Effector memory CD4-positive, alpha-beta T cell (primary cell): ENCODE results near the gene RNF183.
A peak's percentile ranks its signal among the peaks of the same experiment; 100 is the strongest.

Source experiments
- DNase-seq, 3 donors: peaks; one replicate each; pipeline ENCODE4 v3.0.0-alpha.2; 2020
- H3K27ac ChIP-seq: 2 replicates; pipeline ENCODE4 v1.7.0; 2013; ENCODE audit warnings: mild to moderate bottlenecking, low read length, moderate library complexity; ENCODE audit not compliant: insufficient read depth, poor library complexity, severe bottlenecking
- H3K27me3 ChIP-seq: replicated peaks from 2 replicates; pipeline ENCODE4 v1.7.0; 2013; ENCODE audit warnings: mild to moderate bottlenecking, low read length; ENCODE audit not compliant: insufficient read depth, control insufficient read depth, poor library complexity, severe bottlenecking
- H3K36me3 ChIP-seq: 2 replicates; pipeline ENCODE4 v1.7.0; 2013; ENCODE audit warnings: mild to moderate bottlenecking, low read length, moderate library complexity; ENCODE audit not compliant: control insufficient read depth, insufficient read depth
- H3K4me1 ChIP-seq: 2 replicates; pipeline ENCODE4 v1.7.0; 2013; ENCODE audit warnings: low read length, mild to moderate bottlenecking; ENCODE audit not compliant: control insufficient read depth, insufficient read depth, poor library complexity, severe bottlenecking
- H3K4me3 ChIP-seq: 2 replicates; pipeline ENCODE4 v1.7.0; 2013; ENCODE audit warnings: low read length, low read depth, mild to moderate bottlenecking; ENCODE audit not compliant: insufficient read depth, poor library complexity, severe bottlenecking
- H3K9me3 ChIP-seq: 2 replicates; pipeline ENCODE4 v1.7.0; 2013; ENCODE audit warnings: mild to moderate bottlenecking, low read length, moderate library complexity; ENCODE audit not compliant: control insufficient read depth
- total RNA-seq, 3 donors: gene quantifications; one replicate each; lab custom pipeline; 2026; lab: John Stamatoyannopoulos, UW

Gene RNF183, protein sequence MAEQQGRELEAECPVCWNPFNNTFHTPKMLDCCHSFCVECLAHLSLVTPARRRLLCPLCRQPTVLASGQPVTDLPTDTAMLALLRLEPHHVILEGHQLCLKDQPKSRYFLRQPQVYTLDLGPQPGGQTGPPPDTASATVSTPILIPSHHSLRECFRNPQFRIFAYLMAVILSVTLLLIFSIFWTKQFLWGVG
- total RNA-seq, result 0 to 0.09 (median 0) reads per million in 3 donors

DNA sequence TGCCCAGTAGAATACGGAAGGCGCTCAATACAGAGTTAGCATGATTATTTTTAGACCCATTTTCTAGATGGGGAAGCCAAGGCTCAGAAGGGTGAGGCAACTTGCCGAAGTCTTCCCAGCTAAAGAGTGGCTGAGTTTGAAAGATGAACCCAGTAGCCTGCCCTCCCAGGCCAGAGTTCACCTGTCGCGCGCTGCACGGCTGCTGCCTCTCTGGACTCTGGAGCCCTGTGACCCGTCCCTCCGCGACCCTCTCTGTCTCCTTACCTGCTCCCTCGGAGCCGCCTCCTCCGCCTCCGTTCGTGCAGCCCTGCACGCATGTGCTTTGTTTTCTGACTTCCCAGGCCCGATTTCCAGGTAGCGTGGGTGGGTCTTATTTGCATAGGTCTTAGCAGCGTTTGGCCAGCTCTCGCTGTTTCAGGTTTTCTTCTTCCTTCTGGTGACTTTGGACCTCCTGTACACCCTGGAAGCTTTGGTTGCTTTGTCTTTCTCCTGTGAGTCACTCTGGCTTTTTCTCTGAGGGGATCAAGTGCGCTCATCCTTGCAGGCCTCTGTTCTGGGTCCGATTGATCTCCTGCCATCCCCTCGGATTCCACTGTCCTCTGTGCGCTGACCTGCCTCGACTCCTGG, at the start of gene RNF183:
Gene RNF183 (minus strand): TSS at position 585 of the 627 bp plus-strand sequence. CDS start 5,192 bp downstream, outside the sequence.
- Histone ChIP-seq H3K27me3 (no peaks in the 10 kb centered on the region), H3K4me1 (no peaks in the 10 kb centered on the region), H3K9me3 (no peaks in the 10 kb centered on the region), H3K4me3 (no peak within 1 kb of the TSS), H3K27ac (no peak within 1 kb of the TSS), H3K36me3 (no peaks in the 10 kb centered on the region)
- DNase-seq, result no peak

DNA sequence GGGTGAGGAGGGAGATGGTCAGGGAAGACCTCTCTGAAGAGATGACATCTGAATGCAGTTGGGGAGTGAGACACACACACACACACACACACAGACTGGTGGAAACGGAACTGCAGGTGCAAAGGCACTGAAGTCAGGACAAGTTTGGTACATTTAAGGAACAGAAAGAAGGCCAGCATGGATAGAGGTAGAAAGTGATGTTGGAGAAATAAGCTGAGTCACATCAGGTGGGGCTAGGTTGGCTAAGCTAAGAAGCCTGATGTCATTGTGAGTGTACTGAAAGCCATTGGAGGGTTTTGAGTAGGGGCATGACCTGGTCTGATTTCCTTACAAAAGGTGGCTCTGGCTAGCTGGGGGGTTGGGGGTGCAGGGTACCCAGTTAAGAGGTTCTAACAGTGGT, 49.2 kb upstream of the RNF183 start:
- Histone ChIP-seq H3K4me3 (no peak overlapping the region), H3K4me1 (peaks cover 4% of the 10 kb centered on the region), H3K27me3 (peaks cover 17% of the 10 kb centered on the region), H3K27ac (no peak overlapping the region), H3K36me3 (no peaks in the 10 kb centered on the region), H3K9me3 (no peaks in the 10 kb centered on the region)
- no peak for DNase-seq

DNA sequence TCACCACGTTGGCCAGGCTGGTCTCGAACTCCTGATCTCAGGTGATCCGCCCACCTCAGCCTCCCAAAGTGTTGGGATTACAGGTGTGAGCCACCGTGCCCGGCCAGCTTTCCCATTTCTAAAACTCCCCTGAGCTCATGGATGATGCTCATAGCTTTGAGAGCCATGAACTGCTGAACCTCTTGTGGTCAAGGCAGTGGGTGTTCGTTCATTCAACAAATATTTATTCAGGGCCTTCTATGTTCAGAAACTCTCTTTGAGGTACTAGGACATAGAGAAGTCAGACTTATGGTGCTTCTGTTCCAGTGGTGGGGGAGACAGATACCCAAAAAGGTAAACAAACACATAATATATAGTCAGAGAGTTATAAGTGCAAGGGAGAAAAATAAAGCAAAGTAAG, 48.8 kb upstream of the RNF183 start:
- peaks cover 4% of the 10 kb centered on the region for H3K4me1 ChIP-seq
- DNase-seq, result no peak
- H3K27me3 ChIP-seq, result peaks cover 18% of the 10 kb centered on the region
- H3K4me3 ChIP-seq, result no peak overlapping the region
- H3K36me3 ChIP-seq, result no peaks in the 10 kb centered on the region
- no peaks in the 10 kb centered on the region for H3K9me3 ChIP-seq
- no peak overlapping the region for H3K27ac ChIP-seq

DNA sequence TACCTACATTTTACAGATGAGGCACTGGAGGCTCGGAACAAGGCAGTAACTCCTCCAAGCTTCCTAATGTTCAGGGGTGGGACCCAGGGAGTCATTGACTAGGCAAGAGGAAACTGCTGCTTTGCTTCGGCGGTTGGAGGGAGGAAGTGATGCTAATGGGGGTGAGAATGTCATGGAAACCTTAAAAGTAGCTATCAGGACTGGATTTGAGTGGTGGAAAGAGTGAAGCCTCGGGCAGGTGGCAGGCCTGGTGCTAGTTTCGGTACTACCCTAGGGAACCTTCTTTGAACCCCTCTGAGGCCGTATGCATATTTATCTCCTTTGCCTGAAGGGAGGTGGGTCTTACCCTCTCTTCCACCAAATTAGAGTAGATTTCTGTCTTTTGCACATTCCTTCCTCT, 47.8 kb upstream of the RNF183 start:
- Histone ChIP-seq H3K4me1 (peaks cover 4% of the 10 kb centered on the region), H3K27ac (no peak overlapping the region), H3K4me3 (no peak overlapping the region), H3K36me3 (no peaks in the 10 kb centered on the region), H3K9me3 (no peaks in the 10 kb centered on the region), H3K27me3 (peaks cover 18% of the 10 kb centered on the region)
- no peak for DNase-seq

DNA sequence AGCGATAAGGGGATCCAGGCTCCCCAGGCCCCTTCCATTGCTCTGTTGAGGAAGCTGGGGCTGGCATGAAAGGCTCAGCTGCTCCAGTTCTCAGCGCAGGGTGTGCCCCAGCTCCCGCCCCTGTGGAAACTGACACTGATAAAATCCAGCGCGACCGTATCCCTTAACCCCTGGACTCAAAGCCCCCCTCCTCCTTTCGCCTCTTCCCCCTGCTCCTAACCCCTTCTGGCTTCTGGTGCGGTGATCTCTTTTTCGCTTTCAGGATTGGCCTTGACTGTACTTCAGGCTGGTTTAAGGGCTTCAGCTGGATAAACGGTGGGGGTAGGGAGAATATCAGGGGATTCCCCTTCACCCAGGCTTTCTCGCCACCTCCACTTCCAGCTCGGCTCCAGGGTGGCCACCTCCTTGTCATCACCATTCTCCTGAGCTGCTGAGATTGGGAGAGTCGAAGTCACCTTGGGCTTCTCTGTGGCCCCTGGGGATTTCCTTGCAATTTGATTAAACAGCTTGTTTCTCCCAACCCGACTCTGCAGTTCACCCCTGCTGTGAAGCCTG, 47.0 kb upstream of the RNF183 start:
- no peak overlapping the region for H3K4me3 ChIP-seq
- H3K27me3 ChIP-seq, result peaks cover 18% of the 10 kb centered on the region
- H3K36me3 ChIP-seq, result no peaks in the 10 kb centered on the region
- no peak overlapping the region for H3K27ac ChIP-seq
- no peaks in the 10 kb centered on the region for H3K9me3 ChIP-seq
- DNase-seq, result no peak
- peaks cover 4% of the 10 kb centered on the region for H3K4me1 ChIP-seq

DNA sequence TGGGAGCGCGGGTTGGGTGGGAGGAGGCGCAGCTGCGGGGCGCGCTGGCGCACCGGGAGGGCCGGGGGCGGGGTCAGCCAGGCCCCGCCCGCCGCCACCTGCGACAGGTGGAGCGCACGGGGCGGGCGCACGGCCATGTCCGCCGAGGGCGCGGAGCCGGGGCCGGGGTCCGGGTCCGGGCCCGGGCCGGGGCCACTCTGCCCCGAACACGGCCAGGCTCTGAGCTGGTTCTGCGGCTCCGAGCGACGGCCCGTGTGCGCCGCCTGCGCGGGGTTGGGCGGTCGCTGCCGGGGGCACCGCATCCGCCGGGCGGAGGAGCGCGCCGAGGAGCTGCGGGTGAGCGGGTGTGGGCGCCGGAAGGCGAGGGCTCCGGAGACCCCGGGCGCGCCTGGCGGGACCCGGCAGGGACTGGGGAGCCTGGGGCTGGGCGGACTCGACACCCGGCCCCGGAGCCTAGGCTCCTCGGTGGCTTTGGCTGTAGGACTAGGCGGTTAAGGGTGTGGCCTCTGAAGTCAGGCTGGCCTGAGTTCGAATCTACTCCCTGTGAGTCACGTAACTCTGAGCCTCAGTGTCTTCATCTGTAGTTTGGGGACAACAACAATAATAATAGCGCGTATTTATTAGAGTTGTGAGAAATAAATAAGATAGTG, 46.4 kb upstream of the RNF183 start, which contains the start of gene BSPRY:
Gene BSPRY (plus strand): TSS at position 97 of the 650 bp plus-strand sequence. CDS start 39 bp downstream, at position 136.
- Histone ChIP-seq H3K4me1 (peaks cover 4% of the 10 kb centered on the region), H3K27me3 (peaks cover 18% of the 10 kb centered on the region), H3K36me3 (no peaks in the 10 kb centered on the region), H3K27ac (no peak within 1 kb of the TSS), H3K4me3 (peak within 1 kb of the TSS; percentile 38), H3K9me3 (no peaks in the 10 kb centered on the region)
- no peak for DNase-seq

DNA sequence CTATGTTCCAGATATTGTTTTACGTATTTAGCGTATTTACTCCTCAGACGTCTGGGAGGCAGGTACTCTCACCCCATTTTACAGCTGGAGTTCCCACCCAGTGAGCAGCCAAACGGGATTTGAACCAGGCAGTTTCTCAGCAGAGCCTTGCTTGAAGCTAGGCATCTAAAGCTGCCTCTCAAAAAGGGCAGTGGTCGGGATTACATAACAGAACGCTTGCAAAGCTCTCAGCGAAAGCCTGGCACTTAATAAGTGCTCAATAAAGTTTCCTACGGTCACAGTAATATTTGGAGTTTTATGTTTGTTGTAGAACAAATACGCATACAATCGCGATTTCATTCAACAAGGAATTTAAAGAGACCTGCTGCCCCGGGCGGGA, 45.9 kb upstream of the RNF183 start:
- no peak overlapping the region for H3K27ac ChIP-seq
- H3K9me3 ChIP-seq, result no peaks in the 10 kb centered on the region
- no peak overlapping the region for H3K4me3 ChIP-seq
- no peaks in the 10 kb centered on the region for H3K36me3 ChIP-seq
- peaks cover 18% of the 10 kb centered on the region for H3K27me3 ChIP-seq
- DNase-seq, result no peak
- H3K4me1 ChIP-seq, result peaks cover 4% of the 10 kb centered on the region

DNA sequence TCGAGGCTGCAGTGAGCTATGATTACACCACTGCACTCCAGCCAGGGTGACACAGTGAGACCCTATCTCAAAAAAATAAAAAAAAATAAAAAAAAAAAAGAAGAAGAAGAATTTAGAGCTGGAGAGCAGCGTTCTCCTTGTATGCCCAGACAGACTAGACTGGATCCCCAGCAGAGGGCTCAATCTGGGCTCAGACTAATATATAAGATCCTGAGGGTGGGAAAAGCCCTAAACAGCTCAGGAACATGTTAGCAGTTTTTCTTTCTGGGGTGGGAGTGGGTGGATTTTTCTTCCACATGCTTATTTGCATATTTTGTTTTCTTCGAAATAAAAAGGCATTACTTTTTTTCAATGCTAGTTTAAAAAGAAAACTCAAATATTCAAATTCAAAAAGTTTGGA, 45.3 kb upstream of the RNF183 start:
- Histone ChIP-seq H3K27me3 (peaks cover 18% of the 10 kb centered on the region), H3K9me3 (no peaks in the 10 kb centered on the region), H3K27ac (no peak overlapping the region), H3K4me3 (no peak overlapping the region), H3K4me1 (peaks cover 4% of the 10 kb centered on the region), H3K36me3 (no peaks in the 10 kb centered on the region)
- DNase-seq, result no peak

DNA sequence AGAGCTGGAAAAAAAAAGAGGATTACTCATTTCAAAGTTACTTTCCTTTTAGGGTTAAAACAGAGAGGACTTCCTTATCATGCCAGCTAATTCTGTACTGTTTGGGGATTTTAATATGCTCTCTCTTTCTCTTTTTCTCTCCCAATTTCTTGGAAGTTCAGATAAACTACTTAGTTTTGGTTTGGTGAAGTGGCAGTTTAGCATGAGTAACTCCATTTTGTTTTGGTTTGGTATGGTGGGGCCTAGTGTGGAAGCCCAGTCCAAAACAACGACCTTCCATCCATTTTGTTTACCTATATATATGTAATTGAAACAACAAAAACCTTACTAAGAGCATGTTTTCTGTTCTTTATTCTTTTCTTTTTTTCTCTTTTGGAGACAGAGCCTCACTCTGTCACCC, 42.5 kb upstream of the RNF183 start:
- Histone ChIP-seq H3K36me3 (no peaks in the 10 kb centered on the region), H3K4me3 (no peak overlapping the region), H3K27me3 (peaks cover 12% of the 10 kb centered on the region), H3K9me3 (no peaks in the 10 kb centered on the region), H3K27ac (no peak overlapping the region), H3K4me1 (peaks cover 5% of the 10 kb centered on the region)
- no peak for DNase-seq

DNA sequence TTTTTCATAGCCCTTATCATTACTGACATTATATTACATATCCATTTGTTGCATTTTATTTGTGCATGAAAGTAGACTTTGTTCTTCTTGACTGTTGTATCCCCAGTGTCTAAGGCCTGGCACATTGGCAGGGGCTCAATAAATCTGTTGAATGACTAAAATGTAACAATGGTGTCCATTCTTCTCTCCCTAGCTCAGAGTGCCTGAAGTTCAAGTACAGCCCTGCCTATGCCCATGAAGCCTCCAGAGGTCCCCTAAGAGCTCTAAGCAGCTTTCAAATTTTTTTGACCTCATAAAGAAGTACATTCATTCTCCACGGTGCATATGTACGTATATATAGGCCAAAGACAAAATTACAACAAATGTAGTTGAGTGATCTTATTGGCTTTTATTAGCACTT, 42.0 kb upstream of the RNF183 start:
- H3K9me3 ChIP-seq, result no peaks in the 10 kb centered on the region
- peaks cover 7% of the 10 kb centered on the region for H3K27me3 ChIP-seq
- no peak for DNase-seq
- no peak overlapping the region for H3K27ac ChIP-seq
- no peaks in the 10 kb centered on the region for H3K36me3 ChIP-seq
- H3K4me1 ChIP-seq, result peaks cover 9% of the 10 kb centered on the region
- H3K4me3 ChIP-seq, result no peak overlapping the region
